GM12878 (cell line): ENCODE data around the gene JHY. TPM values are rescaled to one million over a fixed set of nuclear protein-coding genes. Genes with fewer than 3 reads are reported as not detected.

ENCODE experiments used
- PKNOX1 ChIP-seq: fragments of 450-650 bp; IDR thresholded peaks from 2 replicates; pipeline ENCODE4 v1.6.1; 2016; ENCODE audit warnings: mild to moderate bottlenecking
- RUNX3 ChIP-seq: IDR thresholded peaks from 2 replicates; pipeline ENCODE4 v1.6.1; 2012; ENCODE audit warnings: low read length, inconsistent platforms
- polyA plus RNA-seq, 11 experiments: library from polyadenylated mRNA; depleted of rRNA in 4 of 11; unstranded in 6 of 11; stranded (reverse) in 5 of 11; fragments of >200 nt; fragmentation: Nextera tagmentation in 4 of 11; fragmentation: Illumina TruSeq in 1 of 11; extraction: Ambion mirVana in 4 of 11; extraction: Trizol in 1 of 11; gene quantifications; 1 replicate in 1 of 11; 2 replicates in 10 of 11; pipeline versions ENCODE4 v1.2.1 to v1.2.3, GENCODE V29; 2011 to 2016; ENCODE audit warnings: inconsistent platforms in 2 of 11, missing spikeins in 2 of 11, low read depth in 1 of 11
- small RNA-seq: library from RNA; depleted of rRNA; stranded (forward); fragments of <200 nt; gene quantifications from one replicate; pipeline ENCODE3, GENCODE V24; 2014
- total RNA-seq, 4 experiments: library from RNA; depleted of rRNA in 3 of 4; stranded (reverse); fragments of >200 nt in 3 of 4; fragmentation: Illumina TruSeq in 1 of 4; extraction: Trizol in 1 of 4; gene quantifications; 2 replicates each; pipeline versions ENCODE4 v1.2.1 to v1.2.3, GENCODE V29; 2013 to 2021
- TF ChIP-seq, protein P1 (sequence below): IDR thresholded peaks from 2 replicates; pipeline ENCODE4 v1.6.1; 2012; ENCODE audit warnings: low read depth, low read length, improper control_type of control experiment
- TF ChIP-seq, protein P2 (sequence below): fragments of 150-350 bp; IDR thresholded peaks from 2 replicates; pipeline ENCODE4 v1.6.1; 2016; ENCODE audit warnings: low read depth, low read length

The JHY gene
- total and polyA plus RNA-seq, 10 of the 15 experiments (the other 5 are each of a cell fraction or from before 2014, with no cell fraction given): 0.90 to 7.1 (median 5.5) TPM

DNA sequence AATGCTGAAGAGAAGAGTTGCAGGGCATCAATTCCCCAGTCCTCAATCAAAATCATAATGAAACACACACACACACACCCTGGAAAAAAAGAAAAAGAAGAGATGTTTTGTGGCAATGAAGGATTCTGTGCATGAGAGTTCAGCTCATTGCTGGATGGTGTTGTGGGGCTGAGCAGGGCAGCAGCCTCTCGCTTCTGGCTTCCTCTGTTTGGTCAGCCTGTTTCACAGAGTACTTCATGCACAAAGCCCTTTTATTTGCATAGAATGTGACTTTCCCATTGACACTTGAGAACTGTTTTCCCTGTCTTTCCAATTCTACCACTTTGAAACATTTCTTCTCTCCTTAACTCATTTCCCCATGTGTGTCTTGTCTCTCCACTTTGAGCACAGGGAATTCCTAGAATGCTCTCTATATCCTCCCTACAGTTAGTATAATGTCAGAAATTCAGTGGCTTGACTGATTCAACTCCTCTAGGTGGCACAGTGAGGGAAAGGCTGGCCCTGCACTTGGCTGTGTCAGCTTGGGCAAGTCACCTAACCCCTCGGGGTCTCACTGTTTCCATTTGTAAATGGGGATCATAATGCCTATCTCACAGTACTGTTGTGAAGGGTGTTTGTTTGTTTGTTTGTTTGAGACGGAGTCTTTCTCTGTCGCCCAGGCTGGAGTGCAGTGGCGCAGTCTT is 124.4 kb downstream of the JHY start (continued):
- TF ChIP-seq, protein P1, sequence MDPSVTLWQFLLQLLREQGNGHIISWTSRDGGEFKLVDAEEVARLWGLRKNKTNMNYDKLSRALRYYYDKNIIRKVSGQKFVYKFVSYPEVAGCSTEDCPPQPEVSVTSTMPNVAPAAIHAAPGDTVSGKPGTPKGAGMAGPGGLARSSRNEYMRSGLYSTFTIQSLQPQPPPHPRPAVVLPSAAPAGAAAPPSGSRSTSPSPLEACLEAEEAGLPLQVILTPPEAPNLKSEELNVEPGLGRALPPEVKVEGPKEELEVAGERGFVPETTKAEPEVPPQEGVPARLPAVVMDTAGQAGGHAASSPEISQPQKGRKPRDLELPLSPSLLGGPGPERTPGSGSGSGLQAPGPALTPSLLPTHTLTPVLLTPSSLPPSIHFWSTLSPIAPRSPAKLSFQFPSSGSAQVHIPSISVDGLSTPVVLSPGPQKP: no peak
- TF ChIP-seq RUNX3 (no peak), PKNOX1 (no peak)
- TF ChIP-seq, protein P2, sequence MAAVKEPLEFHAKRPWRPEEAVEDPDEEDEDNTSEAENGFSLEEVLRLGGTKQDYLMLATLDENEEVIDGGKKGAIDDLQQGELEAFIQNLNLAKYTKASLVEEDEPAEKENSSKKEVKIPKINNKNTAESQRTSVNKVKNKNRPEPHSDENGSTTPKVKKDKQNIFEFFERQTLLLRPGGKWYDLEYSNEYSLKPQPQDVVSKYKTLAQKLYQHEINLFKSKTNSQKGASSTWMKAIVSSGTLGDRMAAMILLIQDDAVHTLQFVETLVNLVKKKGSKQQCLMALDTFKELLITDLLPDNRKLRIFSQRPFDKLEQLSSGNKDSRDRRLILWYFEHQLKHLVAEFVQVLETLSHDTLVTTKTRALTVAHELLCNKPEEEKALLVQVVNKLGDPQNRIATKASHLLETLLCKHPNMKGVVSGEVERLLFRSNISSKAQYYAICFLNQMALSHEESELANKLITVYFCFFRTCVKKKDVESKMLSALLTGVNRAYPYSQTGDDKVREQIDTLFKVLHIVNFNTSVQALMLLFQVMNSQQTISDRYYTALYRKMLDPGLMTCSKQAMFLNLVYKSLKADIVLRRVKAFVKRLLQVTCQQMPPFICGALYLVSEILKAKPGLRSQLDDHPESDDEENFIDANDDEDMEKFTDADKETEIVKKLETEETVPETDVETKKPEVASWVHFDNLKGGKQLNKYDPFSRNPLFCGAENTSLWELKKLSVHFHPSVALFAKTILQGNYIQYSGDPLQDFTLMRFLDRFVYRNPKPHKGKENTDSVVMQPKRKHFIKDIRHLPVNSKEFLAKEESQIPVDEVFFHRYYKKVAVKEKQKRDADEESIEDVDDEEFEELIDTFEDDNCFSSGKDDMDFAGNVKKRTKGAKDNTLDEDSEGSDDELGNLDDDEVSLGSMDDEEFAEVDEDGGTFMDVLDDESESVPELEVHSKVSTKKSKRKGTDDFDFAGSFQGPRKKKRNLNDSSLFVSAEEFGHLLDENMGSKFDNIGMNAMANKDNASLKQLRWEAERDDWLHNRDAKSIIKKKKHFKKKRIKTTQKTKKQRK: no peak

Small RNA genes lying within 50 kb of the gene (small RNA-seq; reads per million reads assigned to genes)
- not detected for gene RNU4-23P

Other genes with a start within 250 kb of the JHY start
- 0.82 and 3.3 TPM in 2 replicates for gene UBASH3B, start 227.0 kb upstream of the JHY start, total RNA-seq (2014; rRNA removed)
- gene UBASH3B, start 227.0 kb upstream of the JHY start, total RNA-seq (2014; rRNA removed; fragmentation: Illumina TruSeq; extraction: Trizol): 0.37 and 0.49 TPM in 2 replicates
- gene UBASH3B, start 227.0 kb upstream of the JHY start, total RNA-seq (2021): 1.2 and 1.3 TPM in 2 replicates
- gene UBASH3B, start 227.0 kb upstream of the JHY start, polyA plus RNA-seq (2011; rRNA removed): 1.8 and 2.0 TPM in 2 replicates
- gene UBASH3B, start 227.0 kb upstream of the JHY start, polyA plus RNA-seq (2014; fragmentation: Illumina TruSeq; extraction: Trizol): 0.29 and 0.55 TPM in 2 replicates
- under 1 TPM; 0.18 TPM for gene UBASH3B, start 227.0 kb upstream of the JHY start, polyA plus RNA-seq (2014; fragmentation: Nextera tagmentation; extraction: Ambion mirVana)
- 0.59 and 0.60 TPM in 2 replicates for gene UBASH3B, start 227.0 kb upstream of the JHY start, polyA plus RNA-seq (2014; rRNA removed)
- under 1 TPM; 0.55 to 0.72 TPM for gene UBASH3B, start 227.0 kb upstream of the JHY start, polyA plus RNA-seq (2016; fragmentation: Nextera tagmentation; extraction: Ambion mirVana)
- gene CRTAM, start 44.3 kb upstream of the JHY start, total RNA-seq (2014; rRNA removed): 2.1 and 2.7 TPM in 2 replicates
- gene CRTAM, start 44.3 kb upstream of the JHY start, total RNA-seq (2014; rRNA removed; fragmentation: Illumina TruSeq; extraction: Trizol): 5.0 and 5.3 TPM in 2 replicates
- gene CRTAM, start 44.3 kb upstream of the JHY start, total RNA-seq (2021): 1.4 and 1.5 TPM in 2 replicates
- 35.6 and 51.2 TPM in 2 replicates for gene CRTAM, start 44.3 kb upstream of the JHY start, polyA plus RNA-seq (2011; rRNA removed)
- 6.4 and 7.4 TPM in 2 replicates for gene CRTAM, start 44.3 kb upstream of the JHY start, polyA plus RNA-seq (2014; fragmentation: Illumina TruSeq; extraction: Trizol)
- gene CRTAM, start 44.3 kb upstream of the JHY start, polyA plus RNA-seq (2014; fragmentation: Nextera tagmentation; extraction: Ambion mirVana): 1 to 10 TPM; 2.8 to 3.1 TPM
- gene CRTAM, start 44.3 kb upstream of the JHY start, polyA plus RNA-seq (2014; rRNA removed): 1.1 and 4.4 TPM in 2 replicates
- gene CRTAM, start 44.3 kb upstream of the JHY start, polyA plus RNA-seq (2016; fragmentation: Nextera tagmentation; extraction: Ambion mirVana): 1 to 10 TPM in 1 of 2 experiments, under 1 TPM in 1; 0.76 to 1.2 TPM
- gene BSX, start 99.1 kb downstream of the JHY start, total RNA-seq (2014; rRNA removed): not detected in 2 replicates
- not detected in 2 replicates for gene BSX, start 99.1 kb downstream of the JHY start, total RNA-seq (2014; rRNA removed; fragmentation: Illumina TruSeq; extraction: Trizol)
- not detected in 2 replicates for gene BSX, start 99.1 kb downstream of the JHY start, total RNA-seq (2021)
- gene BSX, start 99.1 kb downstream of the JHY start, polyA plus RNA-seq (2011; rRNA removed): not detected in 2 replicates
- not detected in 2 replicates for gene BSX, start 99.1 kb downstream of the JHY start, polyA plus RNA-seq (2014; fragmentation: Illumina TruSeq; extraction: Trizol)
- gene BSX, start 99.1 kb downstream of the JHY start, polyA plus RNA-seq (2014; fragmentation: Nextera tagmentation; extraction: Ambion mirVana): not detected
- gene BSX, start 99.1 kb downstream of the JHY start, polyA plus RNA-seq (2014; rRNA removed): not detected in 2 replicates
- not detected for gene BSX, start 99.1 kb downstream of the JHY start, polyA plus RNA-seq (2016; fragmentation: Nextera tagmentation; extraction: Ambion mirVana)
- gene HSPA8, start 179.4 kb downstream of the JHY start, total RNA-seq (2014; rRNA removed): 2,142 and 2,298 TPM in 2 replicates
- gene HSPA8, start 179.4 kb downstream of the JHY start, total RNA-seq (2014; rRNA removed; fragmentation: Illumina TruSeq; extraction: Trizol): 2,450 and 2,735 TPM in 2 replicates
- gene HSPA8, start 179.4 kb downstream of the JHY start, total RNA-seq (2021): 1,578 and 1,698 TPM in 2 replicates
- 2,716 and 3,205 TPM in 2 replicates for gene HSPA8, start 179.4 kb downstream of the JHY start, polyA plus RNA-seq (2011; rRNA removed)
- gene HSPA8, start 179.4 kb downstream of the JHY start, polyA plus RNA-seq (2014; fragmentation: Illumina TruSeq; extraction: Trizol): 2,458 and 3,035 TPM in 2 replicates
- gene HSPA8, start 179.4 kb downstream of the JHY start, polyA plus RNA-seq (2014; fragmentation: Nextera tagmentation; extraction: Ambion mirVana): 1,000 to 10,000 TPM; 1,190 to 1,772 TPM
- 1,683 and 2,365 TPM in 2 replicates for gene HSPA8, start 179.4 kb downstream of the JHY start, polyA plus RNA-seq (2014; rRNA removed)
- 1,000 to 10,000 TPM; 1,900 to 1,949 TPM for gene HSPA8, start 179.4 kb downstream of the JHY start, polyA plus RNA-seq (2016; fragmentation: Nextera tagmentation; extraction: Ambion mirVana)